ENCODE measurements around the gene RAX2.
"Not testable (repeated sequence)": the region's sequence is repeated elsewhere in the genome, so short reads cannot be mapped to it uniquely, and the experiment has no call there.

Gene RAX2

GRCh38 chr19:3762130-3762473 is 9.9 kb downstream of the RAX2 start:
- FAIRE-seq (no peak), DNase-seq (ENCODE audit: insufficient read length, low spot score) (no peak)

GRCh38 chr19:3761382-3762129 is 10.5 kb downstream of the RAX2 start, which contains the start of gene APBA3:
APBA3 (minus strand) TSS chr19:3761692; CDS start chr19:3760264, 1,428 bp downstream.
- no peak for FAIRE-seq
- DNase-seq (ENCODE audit: insufficient read length, low spot score): peak; percentile 82

- FAIRE-seq: no peak
These were observed 11.1 kb downstream of the RAX2 start for GRCh38 chr19:3760871-3761361.

GRCh38 chr19:3759482-3760254 is 12.4 kb downstream of the RAX2 start:
- no peak for DNase-seq (ENCODE audit: insufficient read length, low spot score)
- FAIRE-seq: no peak

More at GRCh38 chr19:3760871-3761361, 11.1 kb downstream of the RAX2 start:
- DNase-seq (ENCODE audit: insufficient read length, low spot score): no peak

- not testable (repeated sequence) for FAIRE-seq; DNase-seq (ENCODE audit: insufficient read length, low spot score)
These were observed 13.7 kb downstream of the RAX2 start for GRCh38 chr19:3758297-3758696.

GRCh38 chr19:3757705-3758104 is 14.3 kb downstream of the RAX2 start:
- DNase-seq (ENCODE audit: insufficient read length, low spot score); FAIRE-seq: not testable (repeated sequence)

- FAIRE-seq (no peak), DNase-seq (ENCODE audit: insufficient read length, low spot score) (no peak)
These were observed 18.2 kb downstream of the RAX2 start for GRCh38 chr19:3753631-3754410.

GRCh38 chr19:3752492-3752891 is 19.5 kb downstream of the RAX2 start:
- DNase-seq (ENCODE audit: insufficient read length, low spot score) (no peak), FAIRE-seq (no peak)

- FAIRE-seq: no peak
- no peak for DNase-seq (ENCODE audit: insufficient read length, low spot score)
These were observed 20.8 kb downstream of the RAX2 start for GRCh38 chr19:3751236-3751635.

- FAIRE-seq (no peak), DNase-seq (ENCODE audit: insufficient read length, low spot score) (no peak)
These were observed 21.8 kb downstream of the RAX2 start for GRCh38 chr19:3750211-3750610.

- FAIRE-seq: no peak
- no peak for DNase-seq (ENCODE audit: insufficient read length, low spot score)
These were observed 23.1 kb downstream of the RAX2 start for GRCh38 chr19:3748965-3749364.

- FAIRE-seq (no peak), DNase-seq (ENCODE audit: insufficient read length, low spot score) (no peak)
These were observed 25.5 kb downstream of the RAX2 start for GRCh38 chr19:3746371-3747056.

- DNase-seq (ENCODE audit: insufficient read length, low spot score) (no peak), FAIRE-seq (no peak)
These were observed 26.5 kb downstream of the RAX2 start for GRCh38 chr19:3745363-3746045.

- no peak for FAIRE-seq
- DNase-seq (ENCODE audit: insufficient read length, low spot score): no peak
These were observed 28.5 kb downstream of the RAX2 start for GRCh38 chr19:3743486-3743885.

- no peak for FAIRE-seq
- DNase-seq (ENCODE audit: insufficient read length, low spot score): no peak
These were observed 31.6 kb downstream of the RAX2 start for GRCh38 chr19:3740431-3740830.

GRCh38 chr19:3738477-3739220 is 33.4 kb downstream of the RAX2 start:
- DNase-seq (ENCODE audit: insufficient read length, low spot score): no peak
- FAIRE-seq: no peak

- DNase-seq (ENCODE audit: insufficient read length, low spot score) (no peak), FAIRE-seq (no peak)
These were observed 34.4 kb downstream of the RAX2 start for GRCh38 chr19:3737487-3738205.

- DNase-seq (ENCODE audit: insufficient read length, low spot score) (no peak), FAIRE-seq (no peak)
These were observed 35.8 kb downstream of the RAX2 start for GRCh38 chr19:3736106-3736724.

All from HTR-8/SVneo (cell line).